ENCODE data around the gene CA10.

CA10 gene

DNA sequence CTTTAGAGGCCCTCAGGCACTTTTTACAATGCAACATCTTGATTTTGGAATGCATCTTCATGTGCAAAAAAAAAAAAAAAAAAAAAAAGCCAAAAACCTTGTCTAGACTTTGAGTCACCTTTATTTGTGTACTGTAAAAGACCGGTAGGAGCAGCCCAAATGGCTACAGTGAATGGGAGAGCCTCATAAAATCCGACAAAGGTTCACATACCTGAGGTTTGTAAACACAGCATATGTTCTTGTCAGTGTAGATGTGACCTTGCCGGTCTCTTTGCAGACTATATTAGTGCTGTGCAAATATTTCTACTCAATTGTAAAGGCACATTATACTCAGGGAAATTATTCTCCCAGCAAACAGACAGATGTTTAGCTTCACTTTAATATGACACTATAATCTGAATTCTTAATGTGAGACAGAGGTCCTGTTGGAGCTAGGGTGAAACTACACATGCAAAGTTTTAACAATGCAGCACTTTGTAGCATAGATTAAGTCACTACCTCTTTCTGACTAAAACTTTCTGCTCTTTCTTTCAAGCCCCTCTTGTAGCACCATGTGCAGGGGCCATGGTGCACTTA is 211.3 kb downstream of the CA10 start:
- no peak for TF ChIP-seq TAF1 (IDR thresholded peaks at IDR 0.05; ENCODE audit: borderline replicate concordance, insufficient read depth, low read length)

DNA sequence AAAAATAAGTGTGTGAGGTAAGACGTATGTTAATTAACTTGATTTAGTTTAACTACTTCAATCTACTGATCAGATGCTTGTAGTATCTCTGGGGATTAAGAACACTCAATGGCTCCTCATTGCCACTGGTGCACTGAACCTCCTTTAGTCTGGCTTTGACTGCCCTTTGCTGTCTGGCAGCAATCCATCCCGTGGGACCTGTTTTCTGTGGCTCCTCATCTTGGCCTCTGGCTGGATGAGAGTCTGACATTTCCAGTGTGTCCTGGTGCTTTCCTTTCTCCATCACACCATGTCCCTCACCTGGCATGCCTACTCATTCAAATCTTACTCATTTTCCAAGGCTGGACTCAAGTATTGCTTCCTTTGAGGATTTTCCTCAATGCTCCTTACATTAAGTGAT is 212.2 kb downstream of the CA10 start:
- TF ChIP-seq POLR2AphosphoS5 (IDR thresholded peaks at IDR 0.05; ENCODE audit: low read depth, low read length) (no peak), FOXP2 (optimal IDR thresholded peaks at IDR 0.05; ENCODE audit: borderline replicate concordance, extremely low read depth, extremely low read length, insufficient read depth) (no peak), SIN3A (IDR thresholded peaks at IDR 0.05; ENCODE audit: borderline replicate concordance, insufficient read depth, low read length) (no peak), REST (IDR thresholded peaks at IDR 0.05; ENCODE audit: insufficient read depth in 1 of 2, low read depth in 2 of 2, low read length in 2 of 2) (no peak), TAF1 (IDR thresholded peaks at IDR 0.05; ENCODE audit: borderline replicate concordance, insufficient read depth, low read length) (no peak)

- TF ChIP-seq TAF1 (IDR thresholded peaks at IDR 0.05; ENCODE audit: borderline replicate concordance, insufficient read depth, low read length) (no peak), SIN3A (IDR thresholded peaks at IDR 0.05; ENCODE audit: borderline replicate concordance, insufficient read depth, low read length) (no peak)
These were observed 217.2 kb downstream of the CA10 start for GRCh38 chr17:51941272-51941671.

DNA sequence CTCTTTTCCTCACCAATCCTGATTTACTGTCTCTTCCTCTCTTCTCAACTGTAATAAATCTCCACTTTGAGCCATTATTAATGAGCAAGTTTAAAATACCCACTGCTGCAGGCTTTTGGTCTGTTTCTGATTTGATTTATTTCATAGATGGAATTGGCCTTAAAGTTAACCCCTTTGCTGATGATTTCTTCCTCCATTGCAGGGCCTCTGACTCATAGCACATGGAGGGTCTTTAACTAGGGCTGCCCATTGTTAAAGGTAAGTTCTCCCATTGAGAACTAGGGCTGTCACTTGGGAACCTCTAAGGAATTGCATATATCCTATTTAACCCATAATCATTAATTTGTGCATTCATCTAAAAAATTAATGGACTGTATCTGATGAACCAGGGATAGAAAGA is 221.2 kb downstream of the CA10 start:
- no peak for TF ChIP-seq SIN3A (IDR thresholded peaks at IDR 0.05; ENCODE audit: borderline replicate concordance, insufficient read depth, low read length)
- TF ChIP-seq REST (IDR thresholded peaks at IDR 0.05; ENCODE audit: insufficient read depth in 1 of 2, low read depth in 2 of 2, low read length in 2 of 2): no peak
- no peak for TF ChIP-seq TAF1 (IDR thresholded peaks at IDR 0.05; ENCODE audit: borderline replicate concordance, insufficient read depth, low read length)
- TF ChIP-seq FOXP2 (optimal IDR thresholded peaks at IDR 0.05; ENCODE audit: borderline replicate concordance, extremely low read depth, extremely low read length, insufficient read depth): no peak
- no peak for TF ChIP-seq POLR2AphosphoS5 (IDR thresholded peaks at IDR 0.05; ENCODE audit: low read depth, low read length)

GRCh38 chr17:51935477-51935876 is 223.0 kb downstream of the CA10 start:
- no peak for TF ChIP-seq SIN3A (IDR thresholded peaks at IDR 0.05; ENCODE audit: borderline replicate concordance, insufficient read depth, low read length)
- no peak for TF ChIP-seq FOXP2 (optimal IDR thresholded peaks at IDR 0.05; ENCODE audit: borderline replicate concordance, extremely low read depth, extremely low read length, insufficient read depth)
- no peak for TF ChIP-seq TAF1 (IDR thresholded peaks at IDR 0.05; ENCODE audit: borderline replicate concordance, insufficient read depth, low read length)
- no peak for TF ChIP-seq REST (IDR thresholded peaks at IDR 0.05; ENCODE audit: insufficient read depth in 1 of 2, low read depth in 2 of 2, low read length in 2 of 2)
- TF ChIP-seq POLR2AphosphoS5 (IDR thresholded peaks at IDR 0.05; ENCODE audit: low read depth, low read length): no peak

DNA sequence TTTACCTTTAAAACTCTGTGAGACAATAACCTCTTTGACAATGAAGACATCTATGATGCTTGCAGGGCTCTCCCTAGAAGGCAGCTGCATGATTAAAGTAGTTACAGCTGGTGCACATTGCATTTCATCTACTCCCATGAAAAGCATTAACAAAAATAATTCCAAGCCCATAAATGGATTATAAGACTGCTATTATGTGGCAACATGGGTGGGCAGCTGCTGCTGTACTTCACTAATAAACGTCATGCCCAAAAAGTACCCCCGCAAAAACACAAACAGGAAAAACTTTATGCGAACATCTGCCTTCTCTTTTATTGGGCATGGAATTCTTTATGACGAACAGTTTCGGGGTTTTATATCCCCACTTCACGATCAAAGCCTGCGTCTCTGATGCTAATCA is 224.9 kb downstream of the CA10 start:
- TF ChIP-seq SIN3A (IDR thresholded peaks at IDR 0.05; ENCODE audit: borderline replicate concordance, insufficient read depth, low read length): no peak
- no peak for TF ChIP-seq REST (IDR thresholded peaks at IDR 0.05; ENCODE audit: insufficient read depth in 1 of 2, low read depth in 2 of 2, low read length in 2 of 2)
- TF ChIP-seq POLR2AphosphoS5 (IDR thresholded peaks at IDR 0.05; ENCODE audit: low read depth, low read length): no peak

Measured in PFSK-1 (cell line).